ENCODE results near the gene EXOC6B. TPM values are rescaled to one million over a fixed set of nuclear protein-coding genes. Genes with fewer than 3 reads are reported as not detected.
A peak's percentile ranks its signal among the peaks of the same experiment; 100 is the strongest.

The EXOC6B gene
- polyA plus RNA-seq, 1 donor, result 11.5 TPM

DNA sequence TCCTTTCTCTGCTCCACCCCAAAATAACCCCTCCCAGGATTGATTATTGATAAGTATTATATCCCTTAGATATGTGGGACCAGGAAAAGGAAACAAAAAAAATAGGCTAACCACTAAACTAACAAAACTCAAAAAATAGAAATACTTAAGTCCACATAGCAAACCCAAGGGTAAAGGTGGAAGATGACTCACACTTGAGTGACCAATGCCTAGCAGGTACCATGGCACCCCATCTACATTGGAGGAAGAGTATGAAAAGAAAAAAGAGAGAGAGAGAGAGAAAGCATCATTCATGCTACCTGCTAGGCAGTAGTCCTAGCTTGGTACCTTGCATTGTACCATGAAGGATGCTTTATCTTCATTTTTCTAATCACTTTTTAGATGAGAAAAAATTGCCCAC is 6.3 kb downstream of the EXOC6B start:
- H3K4me1 ChIP-seq (ENCODE audit: control insufficient read depth, insufficient read depth, low read length), result peaks cover 3% of the 10 kb centered on the region
- no peak overlapping the region for H3K4me3 ChIP-seq (ENCODE audit: low read length)
- H3K27me3 ChIP-seq (ENCODE audit: control insufficient read depth, insufficient read depth, low read length), result no peaks in the 10 kb centered on the region
- no peak for DNase-seq
- no peak overlapping the region for H3K27ac ChIP-seq (ENCODE audit: low read length)
- H3K36me3 ChIP-seq (ENCODE audit: control insufficient read depth, insufficient read depth, low read length), result no peaks in the 10 kb centered on the region
- H3K9me3 ChIP-seq (ENCODE audit: control insufficient read depth, low read depth, low read length), result no peaks in the 10 kb centered on the region

GRCh38 chr2:72815655-72816278 is 10.1 kb downstream of the EXOC6B start:
- Histone ChIP-seq H3K9me3 (ENCODE audit: control insufficient read depth, low read depth, low read length) (no peaks in the 10 kb centered on the region), H3K27me3 (ENCODE audit: control insufficient read depth, insufficient read depth, low read length) (no peaks in the 10 kb centered on the region), H3K4me3 (ENCODE audit: low read length) (no peak overlapping the region), H3K4me1 (ENCODE audit: control insufficient read depth, insufficient read depth, low read length) (no peaks in the 10 kb centered on the region), H3K27ac (ENCODE audit: low read length) (no peak overlapping the region), H3K36me3 (ENCODE audit: control insufficient read depth, insufficient read depth, low read length) (no peaks in the 10 kb centered on the region)
- no peak for DNase-seq
- 40% methylated on average over 1 of the region's 13 CpGs for WGBS (ENCODE audit: insufficient coverage, low lambda C conversion rate)

- Histone ChIP-seq H3K27ac (ENCODE audit: low read length) (no peak overlapping the region), H3K4me1 (ENCODE audit: control insufficient read depth, insufficient read depth, low read length) (no peaks in the 10 kb centered on the region), H3K36me3 (ENCODE audit: control insufficient read depth, insufficient read depth, low read length) (no peaks in the 10 kb centered on the region), H3K4me3 (ENCODE audit: low read length) (no peak overlapping the region), H3K27me3 (ENCODE audit: control insufficient read depth, insufficient read depth, low read length) (no peaks in the 10 kb centered on the region), H3K9me3 (ENCODE audit: control insufficient read depth, low read depth, low read length) (no peaks in the 10 kb centered on the region)
- 86% methylated on average over 1 of the region's 2 CpGs for WGBS (ENCODE audit: insufficient coverage, low lambda C conversion rate)
- DNase-seq, result no peak
Measured at GRCh38 chr2:72813841-72814240, 12.0 kb downstream of the EXOC6B start.

- 92% methylated on average over 4 of the region's 4 CpGs for WGBS (ENCODE audit: insufficient coverage, low lambda C conversion rate)
- H3K27ac ChIP-seq (ENCODE audit: low read length), result no peak overlapping the region
- no peaks in the 10 kb centered on the region for H3K4me1 ChIP-seq (ENCODE audit: control insufficient read depth, insufficient read depth, low read length)
Measured at GRCh38 chr2:72810165-72810564, 15.7 kb downstream of the EXOC6B start.

DNA sequence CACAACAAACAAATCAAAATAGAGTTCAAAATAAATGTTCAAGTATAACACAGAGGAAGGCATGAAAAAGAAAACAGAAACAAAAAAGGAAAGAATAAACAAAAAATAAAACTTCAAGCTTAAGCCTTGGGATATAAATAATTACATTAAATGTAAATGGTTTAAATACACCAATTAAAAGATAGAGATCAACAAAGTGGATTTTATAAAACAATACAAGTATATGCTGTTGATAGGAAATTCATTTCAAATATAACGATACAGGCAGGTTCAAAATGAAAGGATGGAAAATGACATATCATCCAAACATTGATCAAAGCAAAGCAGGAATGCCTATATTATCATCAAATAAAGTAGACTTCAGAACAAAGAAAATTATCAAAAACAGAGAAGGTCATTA is 16.7 kb downstream of the EXOC6B start:
- Histone ChIP-seq H3K27ac (ENCODE audit: low read length) (no peak overlapping the region), H3K9me3 (ENCODE audit: control insufficient read depth, low read depth, low read length) (no peaks in the 10 kb centered on the region), H3K36me3 (ENCODE audit: control insufficient read depth, insufficient read depth, low read length) (no peaks in the 10 kb centered on the region), H3K4me3 (ENCODE audit: low read length) (no peak overlapping the region), H3K4me1 (ENCODE audit: control insufficient read depth, insufficient read depth, low read length) (no peaks in the 10 kb centered on the region), H3K27me3 (ENCODE audit: control insufficient read depth, insufficient read depth, low read length) (no peaks in the 10 kb centered on the region)
- DNase-seq, result no peak
- WGBS (ENCODE audit: insufficient coverage, low lambda C conversion rate), result 100% methylated on average over 1 of the region's 1 CpG

More at GRCh38 chr2:72810165-72810564, 15.7 kb downstream of the EXOC6B start:
- H3K4me3 ChIP-seq (ENCODE audit: low read length), result no peak overlapping the region
- H3K36me3 ChIP-seq (ENCODE audit: control insufficient read depth, insufficient read depth, low read length), result no peaks in the 10 kb centered on the region
- DNase-seq, result no peak
- no peaks in the 10 kb centered on the region for H3K27me3 ChIP-seq (ENCODE audit: control insufficient read depth, insufficient read depth, low read length)
- H3K9me3 ChIP-seq (ENCODE audit: control insufficient read depth, low read depth, low read length), result no peaks in the 10 kb centered on the region

DNA sequence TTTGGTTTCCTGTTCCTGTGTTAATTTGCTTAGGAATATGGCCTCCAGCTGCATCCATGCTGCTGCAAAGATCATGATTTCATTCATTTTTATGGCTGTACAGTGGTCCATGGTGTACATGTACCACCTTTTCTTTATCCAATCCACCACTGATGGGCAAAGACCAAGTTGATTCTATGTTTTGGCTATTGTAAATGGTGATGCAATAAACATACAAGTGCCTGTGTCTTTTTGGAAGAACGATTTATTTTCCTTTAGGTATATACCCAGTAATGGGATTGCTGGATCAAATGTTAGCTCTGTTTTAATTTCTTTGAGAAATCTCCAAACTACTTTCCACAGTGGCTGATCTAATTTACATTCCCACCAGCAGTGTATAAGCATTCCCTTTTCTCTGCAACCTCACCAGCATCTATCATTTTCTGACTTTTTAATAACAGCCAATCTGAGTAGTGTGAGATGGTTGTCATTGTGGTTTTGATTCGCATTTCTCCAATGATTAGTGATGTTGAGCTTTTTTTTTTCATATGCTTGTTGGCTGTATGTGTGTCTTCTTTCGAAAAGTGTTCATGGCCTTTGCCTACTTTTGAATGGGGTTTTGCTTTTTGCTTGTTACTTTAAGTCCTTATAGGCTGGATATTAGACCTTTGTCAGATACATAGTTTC is 19.4 kb downstream of the EXOC6B start:
- WGBS (ENCODE audit: insufficient coverage, low lambda C conversion rate), result 100% methylated on average over 1 of the region's 3 CpGs
- no peak for DNase-seq
- no peak overlapping the region for H3K4me3 ChIP-seq (ENCODE audit: low read length)
- no peaks in the 10 kb centered on the region for H3K9me3 ChIP-seq (ENCODE audit: control insufficient read depth, low read depth, low read length)
- no peaks in the 10 kb centered on the region for H3K27me3 ChIP-seq (ENCODE audit: control insufficient read depth, insufficient read depth, low read length)
- H3K27ac ChIP-seq (ENCODE audit: low read length), result no peak overlapping the region
- H3K4me1 ChIP-seq (ENCODE audit: control insufficient read depth, insufficient read depth, low read length), result no peaks in the 10 kb centered on the region
- H3K36me3 ChIP-seq (ENCODE audit: control insufficient read depth, insufficient read depth, low read length), result no peaks in the 10 kb centered on the region

- H3K4me3 ChIP-seq (ENCODE audit: low read length), result no peak overlapping the region
- H3K4me1 ChIP-seq (ENCODE audit: control insufficient read depth, insufficient read depth, low read length), result no peaks in the 10 kb centered on the region
- DNase-seq, result no peak
- no peaks in the 10 kb centered on the region for H3K9me3 ChIP-seq (ENCODE audit: control insufficient read depth, low read depth, low read length)
- H3K27ac ChIP-seq (ENCODE audit: low read length), result no peak overlapping the region
- H3K27me3 ChIP-seq (ENCODE audit: control insufficient read depth, insufficient read depth, low read length), result no peaks in the 10 kb centered on the region
- no peaks in the 10 kb centered on the region for H3K36me3 ChIP-seq (ENCODE audit: control insufficient read depth, insufficient read depth, low read length)
Measured at GRCh38 chr2:72803626-72804320, 22.1 kb downstream of the EXOC6B start.

GRCh38 chr2:72803151-72803550 is 22.7 kb downstream of the EXOC6B start:
- 100% methylated on average over 1 of the region's 1 CpG for WGBS (ENCODE audit: insufficient coverage, low lambda C conversion rate)

DNA sequence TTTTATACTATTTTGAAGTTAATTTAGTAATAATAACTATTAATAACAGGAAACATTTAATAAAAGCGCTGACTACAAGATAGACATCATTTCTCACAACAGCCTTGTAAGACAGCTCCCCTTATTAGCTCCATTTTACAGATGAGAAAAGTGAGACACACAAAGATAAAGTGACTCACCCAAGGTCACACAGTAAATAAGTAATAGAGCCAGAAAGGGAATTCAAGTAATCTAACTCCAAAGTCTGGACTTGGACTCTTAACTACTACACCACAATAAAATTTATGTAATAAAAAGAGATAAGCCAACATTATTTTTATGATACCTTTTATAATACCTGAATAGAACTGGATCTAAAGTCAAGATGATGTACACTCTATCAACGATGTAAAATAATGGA is 25.3 kb downstream of the EXOC6B start:
- Histone ChIP-seq H3K4me1 (ENCODE audit: control insufficient read depth, insufficient read depth, low read length) (no peaks in the 10 kb centered on the region), H3K27me3 (ENCODE audit: control insufficient read depth, insufficient read depth, low read length) (no peaks in the 10 kb centered on the region), H3K36me3 (ENCODE audit: control insufficient read depth, insufficient read depth, low read length) (no peaks in the 10 kb centered on the region), H3K9me3 (ENCODE audit: control insufficient read depth, low read depth, low read length) (no peaks in the 10 kb centered on the region), H3K4me3 (ENCODE audit: low read length) (no peak overlapping the region), H3K27ac (ENCODE audit: low read length) (no peak overlapping the region)
- 50% methylated on average over 2 of the region's 2 CpGs for WGBS (ENCODE audit: insufficient coverage, low lambda C conversion rate)
- peak in 1 of 2 donors; percentile 63 for DNase-seq

More at GRCh38 chr2:72803151-72803550, 22.7 kb downstream of the EXOC6B start:
- Histone ChIP-seq H3K4me1 (ENCODE audit: control insufficient read depth, insufficient read depth, low read length) (no peaks in the 10 kb centered on the region), H3K4me3 (ENCODE audit: low read length) (no peak overlapping the region), H3K27me3 (ENCODE audit: control insufficient read depth, insufficient read depth, low read length) (no peaks in the 10 kb centered on the region), H3K27ac (ENCODE audit: low read length) (no peak overlapping the region), H3K36me3 (ENCODE audit: control insufficient read depth, insufficient read depth, low read length) (no peaks in the 10 kb centered on the region), H3K9me3 (ENCODE audit: control insufficient read depth, low read depth, low read length) (no peaks in the 10 kb centered on the region)
- no peak for DNase-seq

DNA sequence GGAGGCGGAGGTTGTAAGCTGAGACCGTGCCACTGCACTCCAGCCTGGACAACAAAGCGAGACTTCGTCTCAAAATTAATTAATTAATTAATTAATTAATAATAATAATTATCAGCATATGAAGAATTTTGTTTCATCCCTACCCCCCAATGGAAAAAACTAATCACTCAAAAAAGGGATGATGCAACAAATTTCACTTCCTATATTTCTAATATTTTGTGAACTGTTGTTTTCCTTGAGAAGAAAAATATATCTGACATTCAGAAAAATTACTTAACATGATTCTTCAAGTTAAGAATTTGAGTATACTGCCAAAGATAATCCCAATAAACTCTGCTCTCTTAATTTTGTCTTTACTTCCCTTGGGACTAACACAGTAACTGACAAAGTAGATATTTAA is 28.1 kb downstream of the EXOC6B start:
- no peak overlapping the region for H3K4me3 ChIP-seq (ENCODE audit: low read length)
- no peak for DNase-seq
- no peaks in the 10 kb centered on the region for H3K36me3 ChIP-seq (ENCODE audit: control insufficient read depth, insufficient read depth, low read length)
- WGBS (ENCODE audit: insufficient coverage, low lambda C conversion rate), result no CpG with 5 or more reads among the region's 4 CpGs
- no peaks in the 10 kb centered on the region for H3K9me3 ChIP-seq (ENCODE audit: control insufficient read depth, low read depth, low read length)
- H3K4me1 ChIP-seq (ENCODE audit: control insufficient read depth, insufficient read depth, low read length), result no peaks in the 10 kb centered on the region
- no peaks in the 10 kb centered on the region for H3K27me3 ChIP-seq (ENCODE audit: control insufficient read depth, insufficient read depth, low read length)
- no peak overlapping the region for H3K27ac ChIP-seq (ENCODE audit: low read length)

- Histone ChIP-seq H3K27ac (ENCODE audit: low read length) (no peak overlapping the region), H3K36me3 (ENCODE audit: control insufficient read depth, insufficient read depth, low read length) (no peaks in the 10 kb centered on the region), H3K4me1 (ENCODE audit: control insufficient read depth, insufficient read depth, low read length) (no peaks in the 10 kb centered on the region), H3K9me3 (ENCODE audit: control insufficient read depth, low read depth, low read length) (no peaks in the 10 kb centered on the region), H3K4me3 (ENCODE audit: low read length) (no peak overlapping the region), H3K27me3 (ENCODE audit: control insufficient read depth, insufficient read depth, low read length) (no peaks in the 10 kb centered on the region)
- DNase-seq, result no peak
Measured at GRCh38 chr2:72796766-72797165, 29.1 kb downstream of the EXOC6B start.

Measured in large intestine (tissue), 3 donors.